Stimulated activated CD4-positive, alpha-beta T cell treated with anti-CD3 and anti-CD28 coated beads, TNF-alpha, amount 100 ng/mL, for 1 hour (primary cell): ENCODE data around the gene PTGES.
A peak's percentile ranks its signal among the peaks of the same experiment; 100 is the strongest.
"Not testable (repeated sequence)": the region's sequence is repeated elsewhere in the genome, so short reads cannot be mapped to it uniquely, and the experiment has no call there.

Experiments used
- DNase-seq, 3 donors: peaks; one replicate each; pipeline ENCODE4 v3.0.0-alpha.2; 2020; ENCODE audit warnings: low read depth in 3 of 3, low spot score in 1 of 3

The PTGES gene

GRCh38 chr9:129752900-129753729, at the start of gene PTGES:
PTGES (minus strand) TSS chr9:129753042; CDS start chr9:129753012, 30 bp downstream.
- DNase-seq = peak in 2 of 3 donors; percentile 22 to 48

- DNase-seq = no peak
Observed at GRCh38 chr9:129801504-129801903, 48.7 kb upstream of the PTGES start.

GRCh38 chr9:129798973-129799372, 46.1 kb upstream of the PTGES start:
- DNase-seq = no peak

- DNase-seq = not testable (repeated sequence)
Observed at GRCh38 chr9:129796029-129796428, 43.2 kb upstream of the PTGES start.

- no peak for DNase-seq
Observed at GRCh38 chr9:129794549-129794948, 41.7 kb upstream of the PTGES start.

GRCh38 chr9:129786481-129786880, 33.6 kb upstream of the PTGES start:
- DNase-seq = no peak

GRCh38 chr9:129785866-129786265, 33.0 kb upstream of the PTGES start:
- no peak for DNase-seq

- not testable (repeated sequence) for DNase-seq
Observed at GRCh38 chr9:129784970-129785369, 32.1 kb upstream of the PTGES start.

GRCh38 chr9:129783516-129784361, 30.9 kb upstream of the PTGES start:
- peak; percentile 41 to 61 (median 53) for DNase-seq

- DNase-seq = no peak
Observed at GRCh38 chr9:129781981-129782380, 29.1 kb upstream of the PTGES start.

GRCh38 chr9:129781131-129781530, 28.3 kb upstream of the PTGES start:
- no peak for DNase-seq

- no peak for DNase-seq
Observed at GRCh38 chr9:129779560-129780190, 26.8 kb upstream of the PTGES start.

- DNase-seq = no peak
Observed at GRCh38 chr9:129778469-129778868, 25.6 kb upstream of the PTGES start.

- DNase-seq = no peak
Observed at GRCh38 chr9:129777769-129778130, 24.9 kb upstream of the PTGES start.

GRCh38 chr9:129776938-129777768, 24.3 kb upstream of the PTGES start:
- DNase-seq = no peak

GRCh38 chr9:129776566-129776937, 23.7 kb upstream of the PTGES start:
- no peak for DNase-seq

- DNase-seq = not testable (repeated sequence)
Observed at GRCh38 chr9:129776096-129776495, 23.3 kb upstream of the PTGES start.

- DNase-seq = no peak
Observed at GRCh38 chr9:129775448-129775798, 22.6 kb upstream of the PTGES start.

GRCh38 chr9:129774791-129775447, 22.1 kb upstream of the PTGES start:
- no peak for DNase-seq

- DNase-seq = no peak
Observed at GRCh38 chr9:129773262-129774048, 20.6 kb upstream of the PTGES start.
